HepG2 (cell line): Measurements from ENCODE around the gene PRADC1. TPM values are rescaled to one million over a fixed set of nuclear protein-coding genes. Genes with fewer than 3 reads are reported as not detected.

Experiments used
- CCAR2 ChIP-seq: fragments of 200-400 bp; formaldehyde crosslinking; optimal IDR thresholded peaks from 2 replicates; pipeline ENCODE3; 2018; ENCODE audit warnings: low read depth, mild to moderate bottlenecking, low read length, moderate library complexity
- DR1 ChIP-seq: sonication (generic); formaldehyde crosslinking; IDR thresholded peaks from 2 replicates; pipeline ENCODE4 v1.8.0; 2021; ENCODE audit warnings: mild to moderate bottlenecking, missing genetic modification reagents, inconsistent platforms
- EHMT2 ChIP-seq: fragments of 200-600 bp; sonication (generic); IDR thresholded peaks from 2 replicates; pipeline ENCODE4 v1.7.0; 2017; ENCODE audit warnings: antibody characterized with exemption, low read depth, low read length, borderline replicate concordance
- JUN ChIP-seq: sonication (generic); formaldehyde crosslinking; IDR thresholded peaks from 2 replicates; pipeline ENCODE4 v1.4.0; 2020; ENCODE audit warnings: mild to moderate bottlenecking, missing genetic modification reagents
- MAFK ChIP-seq, 2 experiments: IDR thresholded peaks in 1 of 2; conservative IDR thresholded peaks in 1 of 2; 2 replicates each; pipeline ENCODE4 v1.6.1; 2011; ENCODE audit warnings: improper control_type of control experiment in 2 of 2, low read length in 2 of 2
- MED8 ChIP-seq: sonication (generic); formaldehyde crosslinking; IDR thresholded peaks from 2 replicates; pipeline ENCODE4 v1.8.1; 2023; ENCODE audit warnings: mild to moderate bottlenecking, missing genetic modification reagents; ENCODE audit not compliant: insufficient replicate concordance
- PCBP2 ChIP-seq: fragments of 200-400 bp; formaldehyde crosslinking; optimal IDR thresholded peaks from 2 replicates; pipeline ENCODE3; 2018; ENCODE audit warnings: low read length, low read depth; ENCODE audit not compliant: poor library complexity, severe bottlenecking
- POGK ChIP-seq: sonication (generic); formaldehyde crosslinking; conservative IDR thresholded peaks from 2 replicates; pipeline ENCODE4 v1.8.0; 2022; ENCODE audit warnings: mild to moderate bottlenecking, moderate library complexity, missing genetic modification reagents
- POLR2AphosphoS5 ChIP-seq: IDR thresholded peaks from 2 replicates; pipeline ENCODE4 v1.6.1; 2012; ENCODE audit warnings: low read depth, low read length
- PRDM10 ChIP-seq: sonication (generic); formaldehyde crosslinking; IDR thresholded peaks from 2 replicates; pipeline ENCODE4 v1.4.0; 2020; ENCODE audit warnings: low read depth, missing genetic modification reagents
- SP140L ChIP-seq: sonication (generic); formaldehyde crosslinking; IDR thresholded peaks from 2 replicates; pipeline ENCODE4 v1.4.0; 2020; ENCODE audit warnings: missing genetic modification reagents, borderline replicate concordance
- STAG1 ChIP-seq: sonication (generic); formaldehyde crosslinking; IDR thresholded peaks from 2 replicates; pipeline ENCODE4 v1.4.0; 2020; ENCODE audit warnings: missing genetic modification reagents
- ZSCAN20 ChIP-seq: sonication (generic); formaldehyde crosslinking; IDR thresholded peaks from 2 replicates; pipeline ENCODE4 v1.4.0; 2020; ENCODE audit warnings: missing genetic modification reagents, mild to moderate bottlenecking, borderline replicate concordance
- polyA plus RNA-seq, 8 experiments: library from polyadenylated mRNA; depleted of rRNA in 3 of 8; stranded (reverse) in 7 of 8; unstranded in 1 of 8; fragments of >200 nt; fragmentation: Illumina TruSeq in 4 of 8; extraction: Trizol in 4 of 8; gene quantifications; 2 replicates each; pipeline versions ENCODE4 v1.2.1 to v1.2.3, GENCODE V29; 2011 to 2016; ENCODE audit warnings: low read depth in 4 of 8, missing spikeins in 1 of 8, mixed read lengths in 1 of 8; ENCODE audit not compliant: insufficient read depth in 1 of 8
- total RNA-seq, 5 experiments: library from RNA; depleted of rRNA; stranded (reverse); fragments of >200 nt; fragmentation: Illumina TruSeq; extraction: Trizol; gene quantifications; 2 replicates each; pipeline ENCODE4 v1.2.3, GENCODE V29; 2016; ENCODE audit warnings: low read depth in 1 of 5
- TF ChIP-seq, protein P1 (sequence below): sonication (generic); formaldehyde crosslinking; IDR thresholded peaks from 2 replicates; pipeline ENCODE4 v1.9.0; 2021; ENCODE audit warnings: missing genetic modification reagents, borderline replicate concordance
- TF ChIP-seq, protein P2 (sequence below): IDR thresholded peaks from 2 replicates; pipeline ENCODE4 v1.6.1; 2016; ENCODE audit warnings: missing biosample characterization, missing genetic modification reagents, low read depth
- TF ChIP-seq, protein P3 (sequence below): sonication (generic); formaldehyde crosslinking; IDR thresholded peaks from 2 replicates; pipeline ENCODE4 v1.8.1; 2022; ENCODE audit warnings: mild to moderate bottlenecking, missing genetic modification reagents

Gene PRADC1
- total and polyA plus RNA-seq, 2 of the 13 experiments (the other 11 are each of a cell fraction or from before 2014, with no cell fraction given) = 12.1 to 37.2 TPM

GRCh38 chr2:73233932-73234832, 1.1 kb upstream of the PRADC1 start, which contains the start of gene CCT7 (continued):
- peak; percentile 76; the same call in 1 of the 2 replicates for TF ChIP-seq POGK (CRISPR knock-in tag)
- TF ChIP-seq SP140L (CRISPR knock-in tag) = peak; percentile 36; the same call in 1 of the 2 replicates
- peak; percentile 98 for TF ChIP-seq POLR2AphosphoS5
- TF ChIP-seq JUN (CRISPR knock-in tag) = no peak
- no peak for TF ChIP-seq MAFK (conservative IDR thresholded peaks at IDR 0.05 in 1 of 2, IDR thresholded peaks at IDR 0.05 in 1 of 2; ENCODE audit: low read length in 2 of 2)
- TF ChIP-seq ZSCAN20 = 0 out of 2 replicates have a peak, but pooled peaks have one; percentile 90
- peak; percentile 69; the same call in 1 of the 2 replicates for TF ChIP-seq PRDM10
- TF ChIP-seq STAG1 = no peak
- TF ChIP-seq, protein P1, sequence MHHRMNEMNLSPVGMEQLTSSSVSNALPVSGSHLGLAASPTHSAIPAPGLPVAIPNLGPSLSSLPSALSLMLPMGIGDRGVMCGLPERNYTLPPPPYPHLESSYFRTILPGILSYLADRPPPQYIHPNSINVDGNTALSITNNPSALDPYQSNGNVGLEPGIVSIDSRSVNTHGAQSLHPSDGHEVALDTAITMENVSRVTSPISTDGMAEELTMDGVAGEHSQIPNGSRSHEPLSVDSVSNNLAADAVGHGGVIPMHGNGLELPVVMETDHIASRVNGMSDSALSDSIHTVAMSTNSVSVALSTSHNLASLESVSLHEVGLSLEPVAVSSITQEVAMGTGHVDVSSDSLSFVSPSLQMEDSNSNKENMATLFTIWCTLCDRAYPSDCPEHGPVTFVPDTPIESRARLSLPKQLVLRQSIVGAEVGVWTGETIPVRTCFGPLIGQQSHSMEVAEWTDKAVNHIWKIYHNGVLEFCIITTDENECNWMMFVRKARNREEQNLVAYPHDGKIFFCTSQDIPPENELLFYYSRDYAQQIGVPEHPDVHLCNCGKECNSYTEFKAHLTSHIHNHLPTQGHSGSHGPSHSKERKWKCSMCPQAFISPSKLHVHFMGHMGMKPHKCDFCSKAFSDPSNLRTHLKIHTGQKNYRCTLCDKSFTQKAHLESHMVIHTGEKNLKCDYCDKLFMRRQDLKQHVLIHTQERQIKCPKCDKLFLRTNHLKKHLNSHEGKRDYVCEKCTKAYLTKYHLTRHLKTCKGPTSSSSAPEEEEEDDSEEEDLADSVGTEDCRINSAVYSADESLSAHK (CRISPR knock-in tag) = no peak
- TF ChIP-seq EHMT2 = no peak
- peak; percentile 23 for TF ChIP-seq CCAR2
- TF ChIP-seq, protein P2, sequence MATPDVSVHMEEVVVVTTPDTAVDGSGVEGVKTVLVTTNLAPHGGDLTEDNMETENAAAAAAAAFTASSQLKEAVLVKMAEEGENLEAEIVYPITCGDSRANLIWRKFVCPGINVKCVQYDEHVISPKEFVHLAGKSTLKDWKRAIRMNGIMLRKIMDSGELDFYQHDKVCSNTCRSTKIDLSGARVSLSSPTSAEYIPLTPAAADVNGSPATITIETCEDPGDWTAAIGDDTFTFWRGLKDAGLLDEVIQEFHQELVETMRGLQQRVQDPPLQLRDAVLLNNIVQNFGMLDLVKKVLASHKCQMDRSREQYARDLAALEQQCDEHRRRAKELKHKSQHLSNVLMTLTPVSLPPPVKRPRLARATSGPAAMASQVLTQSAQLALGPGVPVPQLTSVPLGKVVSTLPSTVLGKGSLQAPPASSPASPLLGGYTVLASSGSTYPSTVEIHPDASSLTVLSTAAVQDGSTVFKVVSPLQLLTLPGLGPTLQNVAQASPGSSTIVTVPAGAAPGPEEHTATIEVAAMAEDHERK (CRISPR knock-in tag) = peak; percentile 42
- peak; percentile 99 for TF ChIP-seq DR1 (CRISPR knock-in tag)
- TF ChIP-seq, protein P3, sequence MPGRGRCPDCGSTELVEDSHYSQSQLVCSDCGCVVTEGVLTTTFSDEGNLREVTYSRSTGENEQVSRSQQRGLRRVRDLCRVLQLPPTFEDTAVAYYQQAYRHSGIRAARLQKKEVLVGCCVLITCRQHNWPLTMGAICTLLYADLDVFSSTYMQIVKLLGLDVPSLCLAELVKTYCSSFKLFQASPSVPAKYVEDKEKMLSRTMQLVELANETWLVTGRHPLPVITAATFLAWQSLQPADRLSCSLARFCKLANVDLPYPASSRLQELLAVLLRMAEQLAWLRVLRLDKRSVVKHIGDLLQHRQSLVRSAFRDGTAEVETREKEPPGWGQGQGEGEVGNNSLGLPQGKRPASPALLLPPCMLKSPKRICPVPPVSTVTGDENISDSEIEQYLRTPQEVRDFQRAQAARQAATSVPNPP (CRISPR knock-in tag) = peak; percentile 57; the same call in 1 of the 2 replicates
- peak; percentile 30 for TF ChIP-seq PCBP2
- TF ChIP-seq MED8 (CRISPR knock-in tag) = peak; percentile 83
